ENCODE data around the gene PTPRN2. TPM values are rescaled to one million over a fixed set of nuclear protein-coding genes. Genes with fewer than 3 reads are reported as not detected.
A peak's percentile ranks its signal among the peaks of the same experiment; 100 is the strongest.

Gene PTPRN2
- total and polyA plus RNA-seq, 7 donors: 3.2 to 7.1 (median 5.5) TPM

DNA sequence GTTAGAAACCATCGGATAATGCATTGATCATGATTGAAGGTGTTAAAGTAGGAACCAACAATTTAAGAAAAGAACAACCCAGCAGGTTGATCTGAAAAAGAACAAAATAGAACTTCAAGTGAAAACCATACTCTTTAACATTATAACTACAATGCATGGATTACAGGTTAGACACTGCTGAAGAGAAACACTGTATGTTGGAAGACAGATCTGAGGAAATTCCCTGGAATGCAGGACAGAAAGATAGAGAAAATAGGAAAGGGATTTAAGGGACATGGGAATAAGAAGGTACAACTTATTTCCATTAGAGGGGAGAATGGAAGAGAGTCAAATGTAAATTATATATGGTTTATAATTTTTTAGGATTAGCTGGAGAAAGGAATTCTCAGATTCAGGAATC, 947.5 kb downstream of the PTPRN2 start:
- no peak for DNase-seq
- Histone ChIP-seq H3K27me3 (no peaks in the 10 kb centered on the region), H3K4me3 (no peak overlapping the region), H3K9me3 (peaks cover 0 to 7% (median 4%) of the 10 kb centered on the region in 4 donors), H3K27ac (no peak overlapping the region), H3K4me1 (no peaks in the 10 kb centered on the region), H3K36me3 (no peaks in the 10 kb centered on the region)
- WGBS, 2 donors: 96 to 99% methylated on average over 1 of the region's 1 CpG
- TF ChIP-seq POLR2AphosphoS5 (IDR thresholded peaks at IDR 0.05): no peak
- no peak for TF ChIP-seq POLR2A (IDR thresholded peaks at IDR 0.05)
- TF ChIP-seq, protein P1, sequence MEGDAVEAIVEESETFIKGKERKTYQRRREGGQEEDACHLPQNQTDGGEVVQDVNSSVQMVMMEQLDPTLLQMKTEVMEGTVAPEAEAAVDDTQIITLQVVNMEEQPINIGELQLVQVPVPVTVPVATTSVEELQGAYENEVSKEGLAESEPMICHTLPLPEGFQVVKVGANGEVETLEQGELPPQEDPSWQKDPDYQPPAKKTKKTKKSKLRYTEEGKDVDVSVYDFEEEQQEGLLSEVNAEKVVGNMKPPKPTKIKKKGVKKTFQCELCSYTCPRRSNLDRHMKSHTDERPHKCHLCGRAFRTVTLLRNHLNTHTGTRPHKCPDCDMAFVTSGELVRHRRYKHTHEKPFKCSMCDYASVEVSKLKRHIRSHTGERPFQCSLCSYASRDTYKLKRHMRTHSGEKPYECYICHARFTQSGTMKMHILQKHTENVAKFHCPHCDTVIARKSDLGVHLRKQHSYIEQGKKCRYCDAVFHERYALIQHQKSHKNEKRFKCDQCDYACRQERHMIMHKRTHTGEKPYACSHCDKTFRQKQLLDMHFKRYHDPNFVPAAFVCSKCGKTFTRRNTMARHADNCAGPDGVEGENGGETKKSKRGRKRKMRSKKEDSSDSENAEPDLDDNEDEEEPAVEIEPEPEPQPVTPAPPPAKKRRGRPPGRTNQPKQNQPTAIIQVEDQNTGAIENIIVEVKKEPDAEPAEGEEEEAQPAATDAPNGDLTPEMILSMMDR (IDR thresholded peaks at IDR 0.05): no peak
- TF ChIP-seq EP300 (IDR thresholded peaks at IDR 0.05): no peak
- intact Hi-C loops (cut with DNase I): no loop called here

DNA sequence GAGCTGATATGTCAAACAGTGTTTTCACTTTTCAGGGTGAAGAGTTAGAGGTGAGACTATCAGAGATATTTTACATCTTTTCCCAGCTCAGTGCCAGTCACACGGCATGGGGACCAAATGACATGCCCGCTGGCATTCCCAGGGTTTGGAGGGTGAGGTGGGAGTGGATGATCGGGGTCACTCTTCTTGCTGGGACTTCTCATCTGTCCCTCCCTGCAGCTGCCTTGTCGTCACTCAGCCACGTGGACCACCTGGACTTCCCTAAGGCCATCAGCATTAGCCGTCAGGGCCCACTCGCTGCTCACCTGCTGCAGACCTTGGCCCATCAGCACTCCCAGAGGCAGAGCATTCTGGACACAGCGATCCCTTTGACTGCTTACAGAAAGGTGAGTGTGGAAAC, 949.1 kb downstream of the PTPRN2 start:
- no peak for DNase-seq
- intact Hi-C loops (cut with DNase I): no loop called here
- H3K9me3 ChIP-seq: peaks cover 0 to 7% (median 4%) of the 10 kb centered on the region in 4 donors
- WGBS, 2 donors: 92 to 94% methylated on average over 8 of the region's 8 CpGs
- H3K27me3 ChIP-seq: no peaks in the 10 kb centered on the region
- no peaks in the 10 kb centered on the region for H3K36me3 ChIP-seq
- no peak overlapping the region for H3K4me3 ChIP-seq
- H3K27ac ChIP-seq: no peak overlapping the region
- no peak for TF ChIP-seq POLR2AphosphoS5 (IDR thresholded peaks at IDR 0.05)
- no peak for TF ChIP-seq POLR2A (IDR thresholded peaks at IDR 0.05)
- no peak for TF ChIP-seq EP300 (IDR thresholded peaks at IDR 0.05)
- TF ChIP-seq, protein P1 (IDR thresholded peaks at IDR 0.05): no peak
- no peaks in the 10 kb centered on the region for H3K4me1 ChIP-seq

GRCh38 chr7:157637216-157637949, 950.2 kb downstream of the PTPRN2 start:
- peak; percentile 48 for DNase-seq
- no peaks in the 10 kb centered on the region for H3K36me3 ChIP-seq
- 84 to 86% methylated on average over 15 of the region's 15 CpGs for WGBS, 2 donors
- TF ChIP-seq, protein P1 (IDR thresholded peaks at IDR 0.05): no peak
- TF ChIP-seq POLR2AphosphoS5 (IDR thresholded peaks at IDR 0.05): no peak
- no peak for TF ChIP-seq POLR2A (IDR thresholded peaks at IDR 0.05)
- no peak for TF ChIP-seq EP300 (IDR thresholded peaks at IDR 0.05)
- H3K27ac ChIP-seq: no peak overlapping the region
- no peak overlapping the region for H3K4me3 ChIP-seq
- no peaks in the 10 kb centered on the region for H3K4me1 ChIP-seq
- H3K9me3 ChIP-seq: peaks cover 0 to 7% (median 4%) of the 10 kb centered on the region in 4 donors
- H3K27me3 ChIP-seq: no peaks in the 10 kb centered on the region
- intact Hi-C loops (cut with DNase I): no loop called here

- H3K9me3 ChIP-seq: peaks cover 0 to 7% (median 0%) of the 10 kb centered on the region in 4 donors
- H3K4me1 ChIP-seq: no peaks in the 10 kb centered on the region
- no peaks in the 10 kb centered on the region for H3K27me3 ChIP-seq
- WGBS, 2 donors: 87 to 88% methylated on average over 1 of the region's 1 CpG
- TF ChIP-seq EP300 (IDR thresholded peaks at IDR 0.05) (no peak), POLR2A (IDR thresholded peaks at IDR 0.05) (no peak), POLR2AphosphoS5 (IDR thresholded peaks at IDR 0.05) (no peak)
- TF ChIP-seq, protein P1 (IDR thresholded peaks at IDR 0.05): no peak
- intact Hi-C loops (cut with DNase I): no loop called here
- no peak for DNase-seq
- no peaks in the 10 kb centered on the region for H3K36me3 ChIP-seq
- H3K4me3 ChIP-seq: no peak overlapping the region
- no peak overlapping the region for H3K27ac ChIP-seq
Measured at GRCh38 chr7:157635669-157636068, 952.0 kb downstream of the PTPRN2 start.

- no peak overlapping the region for H3K4me3 ChIP-seq
- no peaks in the 10 kb centered on the region for H3K27me3 ChIP-seq
- DNase-seq: no peak
- TF ChIP-seq POLR2A (IDR thresholded peaks at IDR 0.05): no peak
- no peak for TF ChIP-seq POLR2AphosphoS5 (IDR thresholded peaks at IDR 0.05)
- no peak for TF ChIP-seq EP300 (IDR thresholded peaks at IDR 0.05)
- TF ChIP-seq, protein P1 (IDR thresholded peaks at IDR 0.05): no peak
- H3K9me3 ChIP-seq: peaks cover 0 to 3% (median 0%) of the 10 kb centered on the region in 4 donors
- intact Hi-C loops (cut with DNase I): no loop called here
- H3K36me3 ChIP-seq: no peaks in the 10 kb centered on the region
- 73 to 85% methylated on average over 6 of the region's 6 CpGs for WGBS, 2 donors
- no peaks in the 10 kb centered on the region for H3K4me1 ChIP-seq
- no peak overlapping the region for H3K27ac ChIP-seq
Measured at GRCh38 chr7:157635148-157635500, 952.5 kb downstream of the PTPRN2 start.

Measured in sigmoid colon (tissue), 7 donors.